Neural cell (in vitro differentiated cells): ENCODE data around the gene SETBP1. TPM values are rescaled to one million over a fixed set of nuclear protein-coding genes. Genes with fewer than 3 reads are reported as not detected.

ENCODE experiments used
- H2AFZ ChIP-seq: fragments of 200-600, 300-800 bp; sonication (generic), shearing (Covaris generic); 2 replicates; pipeline ENCODE4 v1.6.0; 2014; ENCODE audit warnings: low read depth, mild to moderate bottlenecking, antibody characterized with exemption, low read length, moderate library complexity
- H3F3A ChIP-seq: fragments of 200-600 bp; shearing (Covaris generic); 2 replicates; pipeline ENCODE4 v1.6.1; 2016; ENCODE audit warnings: mild to moderate bottlenecking, moderate library complexity, mixed read lengths, antibody characterized with exemption, low read length; ENCODE audit not compliant: insufficient read depth, poor library complexity, severe bottlenecking
- H3K27ac ChIP-seq: fragments of 200-600, 300-800 bp; sonication (generic), shearing (Covaris generic); 2 replicates; pipeline ENCODE4 v1.5.1; 2014; ENCODE audit warnings: mild to moderate bottlenecking, low read length, moderate library complexity
- H3K27me3 ChIP-seq: fragments of 300-800, 200-600 bp; sonication (generic), shearing (Covaris generic); 2 replicates; pipeline ENCODE4 v1.6.0; 2014; ENCODE audit warnings: mild to moderate bottlenecking, low read depth, low read length, moderate library complexity; ENCODE audit not compliant: insufficient read depth
- H3K36me3 ChIP-seq: fragments of 300-800, 200-600 bp; sonication (generic), shearing (Covaris generic); 2 replicates; pipeline ENCODE4 v1.5.1; 2014; ENCODE audit warnings: mild to moderate bottlenecking, antibody characterized with exemption, low read length, moderate library complexity; ENCODE audit not compliant: insufficient read depth
- H3K4me2 ChIP-seq: fragments of 300-800, 200-600 bp; sonication (generic), shearing (Covaris generic); 2 replicates; pipeline ENCODE4 v1.6.0; 2014; ENCODE audit warnings: mild to moderate bottlenecking, low read length
- H3K4me3 ChIP-seq: fragments of 300-800, 200-600 bp; sonication (generic), shearing (Covaris generic); 2 replicates; pipeline ENCODE4 v1.5.1; 2014; ENCODE audit warnings: mild to moderate bottlenecking, low read length, moderate library complexity
- H3K79me2 ChIP-seq: fragments of 200-600 bp; shearing (Covaris generic); replicated peaks from 2 replicates; pipeline ENCODE4 v1.6.0; 2014; ENCODE audit warnings: mild to moderate bottlenecking, low read length, moderate library complexity; ENCODE audit not compliant: insufficient read depth
- H3K9ac ChIP-seq: fragments of 300-800, 200-600 bp; sonication (generic), shearing (Covaris generic); 2 replicates; pipeline ENCODE4 v1.6.1; 2016; ENCODE audit warnings: mild to moderate bottlenecking, low read length, mixed read lengths
- H3K9me2 ChIP-seq: fragments of 200-600 bp; shearing (Covaris generic); 2 replicates; pipeline ENCODE4 v1.6.1; 2016; ENCODE audit warnings: mild to moderate bottlenecking, low read length, mixed read lengths; ENCODE audit not compliant: insufficient read depth
- H3K9me3 ChIP-seq: fragments of 200-600, 300-800 bp; sonication (generic), shearing (Covaris generic); 2 replicates; pipeline ENCODE4 v1.6.1; 2016; ENCODE audit warnings: mild to moderate bottlenecking, mixed run types, low read length, moderate library complexity, mixed read lengths
- H4K20me1 ChIP-seq: fragments of 200-600 bp; shearing (Covaris generic); 2 replicates; pipeline ENCODE4 v1.6.1; 2016; ENCODE audit warnings: mild to moderate bottlenecking, mixed run types; ENCODE audit not compliant: insufficient read depth
- EP300 ChIP-seq: fragments of 450-650 bp; conservative IDR thresholded peaks from 2 replicates; pipeline ENCODE4 v1.6.1; 2014; ENCODE audit warnings: antibody characterized with exemption, mild to moderate bottlenecking, moderate library complexity; ENCODE audit not compliant: poor library complexity, severe bottlenecking
- EZH2 ChIP-seq: fragments of 200-600, 300-800 bp; shearing (Covaris generic), sonication (generic); IDR thresholded peaks from 2 replicates; pipeline ENCODE4 v1.6.1; 2014; ENCODE audit warnings: antibody characterized with exemption, low read length, borderline replicate concordance, mild to moderate bottlenecking; ENCODE audit not compliant: insufficient read depth, poor library complexity, severe bottlenecking
- MXI1 ChIP-seq: fragments of 450-650 bp; conservative IDR thresholded peaks from 2 replicates; pipeline ENCODE4 v1.6.1; 2014; ENCODE audit warnings: antibody characterized with exemption, mild to moderate bottlenecking; ENCODE audit not compliant: poor library complexity, severe bottlenecking
- POLR2AphosphoS5 ChIP-seq: IDR thresholded peaks from 2 replicates; pipeline ENCODE4 v1.6.1; 2012
- RAD21 ChIP-seq: fragments of 450-650 bp; conservative IDR thresholded peaks from 2 replicates; pipeline ENCODE4 v1.6.1; 2014; ENCODE audit warnings: antibody characterized with exemption, mild to moderate bottlenecking, moderate library complexity
- SMC3 ChIP-seq: fragments of 450-650 bp; conservative IDR thresholded peaks from 2 replicates; pipeline ENCODE4 v1.6.1; 2014; ENCODE audit warnings: antibody characterized with exemption, mild to moderate bottlenecking, moderate library complexity; ENCODE audit not compliant: poor library complexity
- TAF1 ChIP-seq: IDR thresholded peaks from 2 replicates; pipeline ENCODE4 v1.6.1; 2012; ENCODE audit warnings: low read depth
- polyA plus RNA-seq: library from polyadenylated mRNA; depleted of rRNA; stranded (reverse); fragments of >200 nt; gene quantifications from 2 replicates; pipeline ENCODE4 v1.2.3, GENCODE V29; 2014
- TF ChIP-seq, protein P1 (sequence below): IDR thresholded peaks from 2 replicates; pipeline ENCODE4 v1.6.1; 2012; ENCODE audit warnings: borderline replicate concordance
- TF ChIP-seq, protein P2 (sequence below): fragments of 450-650 bp; IDR thresholded peaks from 2 replicates; pipeline ENCODE4 v1.5.1; 2014; ENCODE audit warnings: antibody characterized with exemption, mild to moderate bottlenecking, moderate library complexity; ENCODE audit not compliant: poor library complexity, severe bottlenecking

The SETBP1 gene
- polyA plus RNA-seq, 1 donor from 2014 or later, result 13.7 TPM

GRCh38 chr18:44859751-44860439, 179.2 kb downstream of the SETBP1 start:
- Histone ChIP-seq H3K27me3 (no peaks in the 10 kb centered on the region), H3K9ac (no peak overlapping the region), H3K9me2 (no peaks in the 10 kb centered on the region), H4K20me1 (no peaks in the 10 kb centered on the region), H3K4me2 (no peak overlapping the region), H2AFZ (no peak overlapping the region), H3K36me3 (no peaks in the 10 kb centered on the region), H3K79me2 (peaks cover 45% of the 10 kb centered on the region), H3F3A (no peaks in the 10 kb centered on the region), H3K9me3 (no peaks in the 10 kb centered on the region), H3K4me3 (no peak overlapping the region), H3K27ac (no peak overlapping the region)
- TF ChIP-seq RAD21 (no peak), MXI1 (no peak), SMC3 (no peak), TAF1 (no peak), EZH2 (no peak), EP300 (no peak), POLR2AphosphoS5 (no peak)
- TF ChIP-seq, protein P1, sequence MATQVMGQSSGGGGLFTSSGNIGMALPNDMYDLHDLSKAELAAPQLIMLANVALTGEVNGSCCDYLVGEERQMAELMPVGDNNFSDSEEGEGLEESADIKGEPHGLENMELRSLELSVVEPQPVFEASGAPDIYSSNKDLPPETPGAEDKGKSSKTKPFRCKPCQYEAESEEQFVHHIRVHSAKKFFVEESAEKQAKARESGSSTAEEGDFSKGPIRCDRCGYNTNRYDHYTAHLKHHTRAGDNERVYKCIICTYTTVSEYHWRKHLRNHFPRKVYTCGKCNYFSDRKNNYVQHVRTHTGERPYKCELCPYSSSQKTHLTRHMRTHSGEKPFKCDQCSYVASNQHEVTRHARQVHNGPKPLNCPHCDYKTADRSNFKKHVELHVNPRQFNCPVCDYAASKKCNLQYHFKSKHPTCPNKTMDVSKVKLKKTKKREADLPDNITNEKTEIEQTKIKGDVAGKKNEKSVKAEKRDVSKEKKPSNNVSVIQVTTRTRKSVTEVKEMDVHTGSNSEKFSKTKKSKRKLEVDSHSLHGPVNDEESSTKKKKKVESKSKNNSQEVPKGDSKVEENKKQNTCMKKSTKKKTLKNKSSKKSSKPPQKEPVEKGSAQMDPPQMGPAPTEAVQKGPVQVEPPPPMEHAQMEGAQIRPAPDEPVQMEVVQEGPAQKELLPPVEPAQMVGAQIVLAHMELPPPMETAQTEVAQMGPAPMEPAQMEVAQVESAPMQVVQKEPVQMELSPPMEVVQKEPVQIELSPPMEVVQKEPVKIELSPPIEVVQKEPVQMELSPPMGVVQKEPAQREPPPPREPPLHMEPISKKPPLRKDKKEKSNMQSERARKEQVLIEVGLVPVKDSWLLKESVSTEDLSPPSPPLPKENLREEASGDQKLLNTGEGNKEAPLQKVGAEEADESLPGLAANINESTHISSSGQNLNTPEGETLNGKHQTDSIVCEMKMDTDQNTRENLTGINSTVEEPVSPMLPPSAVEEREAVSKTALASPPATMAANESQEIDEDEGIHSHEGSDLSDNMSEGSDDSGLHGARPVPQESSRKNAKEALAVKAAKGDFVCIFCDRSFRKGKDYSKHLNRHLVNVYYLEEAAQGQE, result no peak
- TF ChIP-seq, protein P2, sequence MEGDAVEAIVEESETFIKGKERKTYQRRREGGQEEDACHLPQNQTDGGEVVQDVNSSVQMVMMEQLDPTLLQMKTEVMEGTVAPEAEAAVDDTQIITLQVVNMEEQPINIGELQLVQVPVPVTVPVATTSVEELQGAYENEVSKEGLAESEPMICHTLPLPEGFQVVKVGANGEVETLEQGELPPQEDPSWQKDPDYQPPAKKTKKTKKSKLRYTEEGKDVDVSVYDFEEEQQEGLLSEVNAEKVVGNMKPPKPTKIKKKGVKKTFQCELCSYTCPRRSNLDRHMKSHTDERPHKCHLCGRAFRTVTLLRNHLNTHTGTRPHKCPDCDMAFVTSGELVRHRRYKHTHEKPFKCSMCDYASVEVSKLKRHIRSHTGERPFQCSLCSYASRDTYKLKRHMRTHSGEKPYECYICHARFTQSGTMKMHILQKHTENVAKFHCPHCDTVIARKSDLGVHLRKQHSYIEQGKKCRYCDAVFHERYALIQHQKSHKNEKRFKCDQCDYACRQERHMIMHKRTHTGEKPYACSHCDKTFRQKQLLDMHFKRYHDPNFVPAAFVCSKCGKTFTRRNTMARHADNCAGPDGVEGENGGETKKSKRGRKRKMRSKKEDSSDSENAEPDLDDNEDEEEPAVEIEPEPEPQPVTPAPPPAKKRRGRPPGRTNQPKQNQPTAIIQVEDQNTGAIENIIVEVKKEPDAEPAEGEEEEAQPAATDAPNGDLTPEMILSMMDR, result no peak

DNA sequence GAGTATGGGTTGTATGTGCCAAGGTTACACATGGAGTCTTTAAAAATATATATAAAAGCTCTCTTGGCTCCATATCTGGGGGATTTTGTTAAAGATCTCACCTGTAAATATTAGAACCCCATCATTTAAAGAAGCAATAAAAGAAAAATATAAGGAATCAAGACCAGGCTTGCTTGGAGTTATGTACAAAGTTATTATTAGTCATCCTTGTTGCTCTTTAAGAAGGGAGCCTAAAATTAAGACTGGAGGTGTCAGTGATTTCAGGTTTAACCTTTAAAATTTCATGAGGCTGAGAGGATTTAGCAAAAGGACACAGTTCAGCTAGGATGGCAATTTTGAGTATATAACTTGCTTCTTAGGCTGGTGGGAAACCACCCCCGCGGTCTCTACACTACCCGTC, 181.4 kb downstream of the SETBP1 start:
- H3K27me3 ChIP-seq, result no peaks in the 10 kb centered on the region
- no peaks in the 10 kb centered on the region for H3F3A ChIP-seq
- H3K4me2 ChIP-seq, result no peak overlapping the region
- H3K9me2 ChIP-seq, result no peaks in the 10 kb centered on the region
- no peak for TF ChIP-seq SMC3
- no peak for TF ChIP-seq EZH2
- TF ChIP-seq, protein P1, result no peak
- TF ChIP-seq, protein P2, result no peak
- no peak for TF ChIP-seq TAF1
- no peak for TF ChIP-seq POLR2AphosphoS5
- TF ChIP-seq EP300, result no peak
- TF ChIP-seq RAD21, result no peak
- H2AFZ ChIP-seq, result no peak overlapping the region
- H3K79me2 ChIP-seq, result peaks cover 45% of the 10 kb centered on the region
- no peaks in the 10 kb centered on the region for H3K9me3 ChIP-seq
- no peak overlapping the region for H3K4me3 ChIP-seq
- no peaks in the 10 kb centered on the region for H3K36me3 ChIP-seq
- H3K27ac ChIP-seq, result no peak overlapping the region
- no peak overlapping the region for H3K9ac ChIP-seq
- no peaks in the 10 kb centered on the region for H4K20me1 ChIP-seq
